IMR-90 (cell line): ENCODE results near the gene PAQR7. TPM values are rescaled to one million over a fixed set of nuclear protein-coding genes. Genes with fewer than 3 reads are reported as not detected.

Source experiments
- ATAC-seq: fragments of 200-7000 bp; cut with Tn5 transposase; 2 replicates; pipeline ENCODE4 v1.9.1; 2020; ENCODE audit warnings: low read depth, mild to moderate bottlenecking, moderate library complexity
- BruUV-seq: library from RNA; stranded (reverse); fragments of 400-500 nt; replicated peaks from 2 replicates; lab custom pipeline; 2021; lab: Mats Ljungman, UMichigan
- CTCF ChIA-PET: fragments of 300-600 bp; formaldehyde crosslinking; extraction: SDS; loops from one replicate; lab custom pipeline; 2021; ENCODE audit warnings: antibody characterized with exemption; lab: Yijun Ruan, JAX
- POLR2A ChIA-PET: fragments of 300-600 bp; sonication (Branson Sonifier 250); formaldehyde crosslinking; loops from one replicate; lab custom pipeline; 2022; ENCODE audit warnings: antibody characterized with exemption; ENCODE audit not compliant: unreplicated experiment; lab: Charles Lee
- DNase-seq: peaks from one replicate; pipeline ENCODE4 v3.0.0; 2013
- H2AFZ ChIP-seq: replicated peaks from 2 replicates; pipeline ENCODE3; 2013; ENCODE audit warnings: low read length, mild to moderate bottlenecking; ENCODE audit not compliant: poor library complexity
- H2AK5ac ChIP-seq: 2 replicates; pipeline ENCODE4 v1.6.1; 2013; ENCODE audit warnings: low read depth, low read length, inconsistent platforms
- H2AK9ac ChIP-seq: replicated peaks from 2 replicates; pipeline ENCODE3; 2013; ENCODE audit warnings: mild to moderate bottlenecking, low read depth, low read length, moderate library complexity; ENCODE audit not compliant: poor library complexity
- H2BK120ac ChIP-seq: 2 replicates; pipeline ENCODE4 v1.6.1; 2013; ENCODE audit warnings: low read depth, low read length, inconsistent platforms
- H2BK15ac ChIP-seq: 3 replicates; pipeline ENCODE4 v1.6.1; 2013; ENCODE audit warnings: low read depth, low read length, inconsistent platforms
- H2BK20ac ChIP-seq: 2 replicates; pipeline ENCODE4 v1.6.1; 2013; ENCODE audit warnings: low read depth, mild to moderate bottlenecking, inconsistent platforms, low read length, moderate library complexity
- H2BK5ac ChIP-seq: 2 replicates; pipeline ENCODE4 v1.6.1; 2013; ENCODE audit warnings: mild to moderate bottlenecking, low read depth, low read length, inconsistent platforms; ENCODE audit not compliant: poor library complexity, severe bottlenecking
- H3K14ac ChIP-seq: replicated peaks from 2 replicates; pipeline ENCODE4 v1.6.1; 2013; ENCODE audit warnings: low read depth, low read length, inconsistent platforms
- H3K18ac ChIP-seq: 2 replicates; pipeline ENCODE4 v1.6.1; 2013; ENCODE audit warnings: low read depth, low read length, control low read depth
- H3K23ac ChIP-seq: 2 replicates; pipeline ENCODE4 v1.6.1; 2013; ENCODE audit warnings: low read depth, low read length, inconsistent platforms
- H3K27ac ChIP-seq: 2 replicates; pipeline ENCODE4 v1.5.1; 2013; ENCODE audit warnings: mild to moderate bottlenecking, control low read depth, low read length; ENCODE audit not compliant: insufficient read depth
- H3K27me3 ChIP-seq: 2 replicates; pipeline ENCODE4 v1.6.1; 2013; ENCODE audit warnings: low read length; ENCODE audit not compliant: control insufficient read depth, insufficient read depth
- H3K36me3 ChIP-seq: 2 replicates; pipeline ENCODE4 v1.6.1; 2013; ENCODE audit warnings: low read length, mixed read lengths; ENCODE audit not compliant: control insufficient read depth, insufficient read depth
- H3K4ac ChIP-seq: 2 replicates; pipeline ENCODE4 v1.6.1; 2013; ENCODE audit warnings: low read depth, low read length, inconsistent platforms
- H3K4me1 ChIP-seq: 2 replicates; pipeline ENCODE4 v1.6.1; 2013; ENCODE audit warnings: low read length, mixed read lengths; ENCODE audit not compliant: control insufficient read depth, insufficient read depth
- H3K4me2 ChIP-seq: 2 replicates; pipeline ENCODE4 v1.6.1; 2013; ENCODE audit warnings: low read depth, mild to moderate bottlenecking, control low read depth, low read length, moderate library complexity
- H3K4me3 ChIP-seq: 2 replicates; pipeline ENCODE4 v1.5.1; 2013; ENCODE audit warnings: low read depth, mild to moderate bottlenecking, control low read depth, low read length, moderate library complexity; ENCODE audit not compliant: insufficient read depth
- H3K56ac ChIP-seq: 2 replicates; pipeline ENCODE4 v1.6.1; 2013; ENCODE audit warnings: low read length, inconsistent platforms; ENCODE audit not compliant: insufficient read depth; ENCODE audit errors: extremely low read depth
- H3K79me1 ChIP-seq, 2 experiments: 2 replicates each; pipeline ENCODE4 v1.6.1; 2013; ENCODE audit warnings: low read length in 2 of 2, inconsistent platforms in 1 of 2, low read depth in 1 of 2
- H3K9ac ChIP-seq: 2 replicates; pipeline ENCODE4 v1.6.1; 2013; ENCODE audit warnings: low read depth, low read length, control low read depth
- H3K9me1 ChIP-seq: 2 replicates; pipeline ENCODE4 v1.6.1; 2013; ENCODE audit warnings: low read length, inconsistent platforms; ENCODE audit not compliant: insufficient read depth
- H3K9me3 ChIP-seq: 2 replicates; pipeline ENCODE4 v1.6.1; 2013; ENCODE audit warnings: low read length; ENCODE audit not compliant: control insufficient read depth, insufficient read depth
- H4K20me1 ChIP-seq: 2 replicates; pipeline ENCODE4 v1.6.1; 2013; ENCODE audit warnings: low read length, inconsistent platforms; ENCODE audit not compliant: insufficient read depth
- H4K5ac ChIP-seq: 2 replicates; pipeline ENCODE4 v1.6.1; 2013; ENCODE audit warnings: mild to moderate bottlenecking, low read depth, low read length, control low read depth
- H4K8ac ChIP-seq, 2 experiments: 2 replicates each; pipeline ENCODE4 v1.6.1; 2013; ENCODE audit warnings: low read depth in 2 of 2, low read length in 2 of 2, control low read depth in 1 of 2, inconsistent platforms in 1 of 2
- H4K91ac ChIP-seq: 2 replicates; pipeline ENCODE4 v1.6.1; 2013; ENCODE audit warnings: low read depth, low read length, inconsistent platforms; ENCODE audit not compliant: insufficient read depth
- CHD1 ChIP-seq: IDR thresholded peaks from 2 replicates; pipeline ENCODE4 v1.6.1; 2012; ENCODE audit warnings: low read depth, low read length, improper control_type of control experiment
- FOS ChIP-seq: fragments of 150-350 bp; IDR thresholded peaks from 2 replicates; pipeline ENCODE4 v1.6.1; 2016; ENCODE audit warnings: low read depth, low read length
- MAFK ChIP-seq: IDR thresholded peaks from 2 replicates; pipeline ENCODE4 v1.6.1; 2012; ENCODE audit warnings: low read depth, low read length, improper control_type of control experiment
- MAZ ChIP-seq: IDR thresholded peaks from 2 replicates; pipeline ENCODE4 v1.6.1; 2012; ENCODE audit warnings: low read depth, mild to moderate bottlenecking, low read length, improper control_type of control experiment, moderate library complexity, borderline replicate concordance
- NFE2L2 ChIP-seq: fragments of 150-350 bp; IDR thresholded peaks from 2 replicates; pipeline ENCODE4 v1.6.1; 2016; ENCODE audit warnings: low read depth, mild to moderate bottlenecking, low read length
- RAD21 ChIP-seq: IDR thresholded peaks from 2 replicates; pipeline ENCODE4 v1.6.1; 2012; ENCODE audit warnings: low read length, improper control_type of control experiment
- RCOR1 ChIP-seq: IDR thresholded peaks from 2 replicates; pipeline ENCODE4 v1.6.1; 2012; ENCODE audit warnings: mild to moderate bottlenecking, low read length, improper control_type of control experiment; ENCODE audit not compliant: insufficient replicate concordance
- RFX5 ChIP-seq: IDR thresholded peaks from 2 replicates; pipeline ENCODE4 v1.8.0; 2012; ENCODE audit warnings: low read depth, mild to moderate bottlenecking, low read length, moderate library complexity
- SMC3 ChIP-seq: fragments of 150-350 bp; IDR thresholded peaks from 2 replicates; pipeline ENCODE4 v1.6.1; 2016; ENCODE audit warnings: low read depth, mild to moderate bottlenecking, antibody characterized with exemption, low read length, moderate library complexity
- WGBS, 2 experiments: methylation state at CpG; one replicate each; pipeline versions ENCODE4 v1.1.5 to v1.1.7; 2013; ENCODE audit warnings: missing lambda C conversion rate in 2 of 2; ENCODE audit not compliant: insufficient read length in 1 of 2; ENCODE audit errors: extremely low coverage in 2 of 2; 5-methylcytosine and 5-hydroxymethylcytosine counted together
- dilution Hi-C: fragments of 300-500 bp; cut with HindIII; formaldehyde crosslinking; loops from one replicate; pipeline ENCODE4 v1.14.3; 2018; ENCODE audit warnings: low sequenced_read_pairs; ENCODE audit not compliant: unreplicated experiment
- in situ Hi-C: fragments of 300-500 bp; cut with MboI; formaldehyde crosslinking; loops from 3 replicates; pipeline ENCODE4 v1.14.3; 2019; ENCODE audit warnings: low sequenced_read_pairs, inconsistent platforms, mixed read lengths
- intact Hi-C: fragments of 100-400 bp; cut with micrococcal nuclease; formaldehyde crosslinking; loops from 2 replicates; pipeline ENCODE4 v1.10.0; 2022
- polyA plus RNA-seq, 3 experiments: library from polyadenylated mRNA; depleted of rRNA; stranded (reverse); fragments of >200 nt; gene quantifications; 2 replicates each; pipeline ENCODE4 v1.2.3, GENCODE V29; 2012; ENCODE audit warnings: low replicate concordance in 1 of 3
- total RNA-seq: library from RNA; depleted of rRNA; stranded (reverse); fragments of >200 nt; gene quantifications from 2 replicates; pipeline ENCODE4 v1.2.3, GENCODE V29; 2012
- TF ChIP-seq, protein P1 (sequence below): fragments of 150-350 bp; IDR thresholded peaks from 2 replicates; pipeline ENCODE4 v1.6.1; 2016; ENCODE audit warnings: low read depth, mild to moderate bottlenecking, low read length, moderate library complexity, borderline replicate concordance
- TF ChIP-seq, protein P2 (sequence below): conservative IDR thresholded peaks from 2 replicates; pipeline ENCODE4 v1.5.1; 2012; ENCODE audit warnings: mild to moderate bottlenecking, low read depth, low read length, improper control_type of control experiment
- TF ChIP-seq, protein P3 (sequence below): fragments of 150-350 bp; IDR thresholded peaks from 2 replicates; pipeline ENCODE4 v1.6.1; 2017; ENCODE audit warnings: mild to moderate bottlenecking, antibody characterized with exemption, low read length, low read depth

PAQR7 gene
- total and polyA plus RNA-seq, 2 of the 4 experiments (the other 2 are of a cell fraction), result 9.0 to 12.9 TPM

DNA sequence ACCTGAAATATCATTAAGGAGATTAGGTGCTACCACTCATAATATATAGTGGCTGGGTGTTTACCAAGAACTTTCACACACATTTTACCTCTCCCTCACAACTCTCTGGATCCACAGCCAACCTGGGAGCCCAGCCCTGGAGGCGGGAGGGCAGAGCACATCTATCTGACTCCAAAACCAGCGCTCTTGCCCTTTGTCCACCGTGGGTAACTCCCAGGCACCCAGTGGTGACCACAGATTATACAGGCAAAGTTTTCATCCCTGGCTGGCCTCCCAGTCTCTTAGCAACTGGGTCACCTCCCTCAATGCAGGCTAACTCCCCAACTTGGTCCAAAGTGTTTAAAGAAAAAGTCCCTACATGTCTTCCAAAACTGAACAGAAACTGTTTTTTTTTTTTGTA is 2.4 kb downstream of the PAQR7 start:
- intact Hi-C loops, result no loop called here
- Histone ChIP-seq H3K79me1 (peaks cover 42% of the 10 kb centered on the region in 2 experiments), H3K9ac (no peak overlapping the region), H3K56ac (no peak overlapping the region), H4K20me1 (0 out of 2 replicates have a peak, but pooled peaks cover 3% of the 10 kb centered on the region), H3K18ac (no peak overlapping the region), H2BK15ac (no peak overlapping the region), H2AK9ac (no peak overlapping the region), H3K4me1 (peaks cover 18% of the 10 kb centered on the region), H3K27me3 (no peaks in the 10 kb centered on the region), H3K4me3 (no peak overlapping the region), H3K23ac (no peak overlapping the region), H3K4ac (no peak overlapping the region), H3K27ac (no peak overlapping the region), H2BK120ac (no peak overlapping the region), H2AK5ac (no peak overlapping the region), H3K36me3 (peaks cover 13% of the 10 kb centered on the region), H3K4me2 (peak overlapping the region; percentile 29; the same call in 1 of the 2 replicates), H4K8ac (no peak overlapping the region), H2BK20ac (no peak overlapping the region), H3K14ac (no peak overlapping the region), H2BK5ac (no peak overlapping the region), H3K9me3 (no peaks in the 10 kb centered on the region), H4K5ac (no peak overlapping the region), H4K91ac (no peak overlapping the region), H3K9me1 (peaks cover 8% of the 10 kb centered on the region; the same call in 1 of the 2 replicates), H2AFZ (no peak overlapping the region)
- dilution Hi-C loops, result no loop called here
- POLR2A ChIA-PET, result no interaction called here
- DNase-seq (no peak), ATAC-seq (no peak)
- no TSS peak for BruUV-seq
- in situ Hi-C loops, result no loop called here
- TF ChIP-seq, protein P1, sequence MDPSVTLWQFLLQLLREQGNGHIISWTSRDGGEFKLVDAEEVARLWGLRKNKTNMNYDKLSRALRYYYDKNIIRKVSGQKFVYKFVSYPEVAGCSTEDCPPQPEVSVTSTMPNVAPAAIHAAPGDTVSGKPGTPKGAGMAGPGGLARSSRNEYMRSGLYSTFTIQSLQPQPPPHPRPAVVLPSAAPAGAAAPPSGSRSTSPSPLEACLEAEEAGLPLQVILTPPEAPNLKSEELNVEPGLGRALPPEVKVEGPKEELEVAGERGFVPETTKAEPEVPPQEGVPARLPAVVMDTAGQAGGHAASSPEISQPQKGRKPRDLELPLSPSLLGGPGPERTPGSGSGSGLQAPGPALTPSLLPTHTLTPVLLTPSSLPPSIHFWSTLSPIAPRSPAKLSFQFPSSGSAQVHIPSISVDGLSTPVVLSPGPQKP, result no peak
- no peak for TF ChIP-seq FOS
- TF ChIP-seq RFX5, result no peak
- TF ChIP-seq, protein P2, sequence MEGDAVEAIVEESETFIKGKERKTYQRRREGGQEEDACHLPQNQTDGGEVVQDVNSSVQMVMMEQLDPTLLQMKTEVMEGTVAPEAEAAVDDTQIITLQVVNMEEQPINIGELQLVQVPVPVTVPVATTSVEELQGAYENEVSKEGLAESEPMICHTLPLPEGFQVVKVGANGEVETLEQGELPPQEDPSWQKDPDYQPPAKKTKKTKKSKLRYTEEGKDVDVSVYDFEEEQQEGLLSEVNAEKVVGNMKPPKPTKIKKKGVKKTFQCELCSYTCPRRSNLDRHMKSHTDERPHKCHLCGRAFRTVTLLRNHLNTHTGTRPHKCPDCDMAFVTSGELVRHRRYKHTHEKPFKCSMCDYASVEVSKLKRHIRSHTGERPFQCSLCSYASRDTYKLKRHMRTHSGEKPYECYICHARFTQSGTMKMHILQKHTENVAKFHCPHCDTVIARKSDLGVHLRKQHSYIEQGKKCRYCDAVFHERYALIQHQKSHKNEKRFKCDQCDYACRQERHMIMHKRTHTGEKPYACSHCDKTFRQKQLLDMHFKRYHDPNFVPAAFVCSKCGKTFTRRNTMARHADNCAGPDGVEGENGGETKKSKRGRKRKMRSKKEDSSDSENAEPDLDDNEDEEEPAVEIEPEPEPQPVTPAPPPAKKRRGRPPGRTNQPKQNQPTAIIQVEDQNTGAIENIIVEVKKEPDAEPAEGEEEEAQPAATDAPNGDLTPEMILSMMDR, result no peak
- no peak for TF ChIP-seq MAFK
- TF ChIP-seq NFE2L2, result no peak
- TF ChIP-seq SMC3, result no peak
- TF ChIP-seq, protein P3, sequence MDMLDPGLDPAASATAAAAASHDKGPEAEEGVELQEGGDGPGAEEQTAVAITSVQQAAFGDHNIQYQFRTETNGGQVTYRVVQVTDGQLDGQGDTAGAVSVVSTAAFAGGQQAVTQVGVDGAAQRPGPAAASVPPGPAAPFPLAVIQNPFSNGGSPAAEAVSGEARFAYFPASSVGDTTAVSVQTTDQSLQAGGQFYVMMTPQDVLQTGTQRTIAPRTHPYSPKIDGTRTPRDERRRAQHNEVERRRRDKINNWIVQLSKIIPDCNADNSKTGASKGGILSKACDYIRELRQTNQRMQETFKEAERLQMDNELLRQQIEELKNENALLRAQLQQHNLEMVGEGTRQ, result no peak
- TF ChIP-seq CHD1, result no peak
- TF ChIP-seq RCOR1, result no peak
- no peak for TF ChIP-seq RAD21
- TF ChIP-seq MAZ, result no peak
- WGBS, 2 experiments, result 71% methylated on average over 1 of the region's 3 CpGs; no CpG with 5 or more reads in 1 of the 2 experiments
- CTCF ChIA-PET, result no interaction called here
